Measurements from ENCODE around the gene SCAMP2. TPM values are rescaled to one million over a fixed set of nuclear protein-coding genes. Genes with fewer than 3 reads are reported as not detected.

SCAMP2 gene
- total and polyA plus RNA-seq, 2 of the 13 experiments (the other 11 are each of a cell fraction or from before 2014, with no cell fraction given), result 34.8 to 121 TPM

GRCh38 chr15:74889883-74890664 lies 16.9 kb upstream of the SCAMP2 start, which contains the start of gene MPI (continued):
- 0 out of 2 replicates have a peak, but pooled peaks have one; percentile 22 for TF ChIP-seq ZKSCAN8 (CRISPR knock-in tag; IDR thresholded peaks at IDR 0.05; ENCODE audit: borderline replicate concordance)
- peak; percentile 48 for TF ChIP-seq ZNF768 (CRISPR knock-in tag; IDR thresholded peaks at IDR 0.05)
- TF ChIP-seq ZNF101 (CRISPR knock-in tag; IDR thresholded peaks at IDR 0.05; ENCODE audit: borderline replicate concordance, low read depth), result no peak
- TF ChIP-seq ZNF75D (CRISPR knock-in tag; IDR thresholded peaks at IDR 0.05; ENCODE audit: borderline replicate concordance), result no peak
- no peak for TF ChIP-seq KDM1A (CRISPR knock-in tag; IDR thresholded peaks at IDR 0.05)
- 0 out of 2 replicates have a peak, but pooled peaks have one; percentile 11 for TF ChIP-seq HMG20B (CRISPR knock-in tag; conservative IDR thresholded peaks at IDR 0.05)
- peak; percentile 68; the same call in 1 of the 2 replicates for TF ChIP-seq HINFP (CRISPR knock-in tag; IDR thresholded peaks at IDR 0.05; ENCODE audit: low read depth)
- TF ChIP-seq PHF8 (CRISPR knock-in tag; IDR thresholded peaks at IDR 0.05), result peak; percentile 98
- no peak for TF ChIP-seq SRSF9 (IDR thresholded peaks at IDR 0.05; ENCODE audit: borderline replicate concordance, insufficient read depth, low read depth, low read length, poor library complexity, severe bottlenecking)
- TF ChIP-seq MYPOP (CRISPR knock-in tag; IDR thresholded peaks at IDR 0.05), result peak; percentile 85
- peak; percentile 84; the same call in 1 of the 2 replicates for TF ChIP-seq ZNF256 (CRISPR knock-in tag; conservative IDR thresholded peaks at IDR 0.05)
- no peak for TF ChIP-seq PAF1 (CRISPR knock-in tag; IDR thresholded peaks at IDR 0.05)
- peak; percentile 82; the same call in 1 of the 2 replicates for TF ChIP-seq ZNF580 (CRISPR knock-in tag; IDR thresholded peaks at IDR 0.05; ENCODE audit: borderline replicate concordance, low read depth)
- TF ChIP-seq MED8 (CRISPR knock-in tag; IDR thresholded peaks at IDR 0.05; ENCODE audit: insufficient replicate concordance), result peak; percentile 82
- TF ChIP-seq IKZF5 (CRISPR knock-in tag; IDR thresholded peaks at IDR 0.05), result peak; percentile 84
- no peak for TF ChIP-seq SP140L (CRISPR knock-in tag; IDR thresholded peaks at IDR 0.05; ENCODE audit: borderline replicate concordance)
- TF ChIP-seq DRAP1 (CRISPR knock-in tag; IDR thresholded peaks at IDR 0.05), result peak; percentile 93
- 0 out of 2 replicates have a peak, but pooled peaks have one; percentile 35 for TF ChIP-seq PRMT3 (CRISPR knock-in tag; IDR thresholded peaks at IDR 0.05; ENCODE audit: borderline replicate concordance, low read depth)
- peak; percentile 84 for TF ChIP-seq GATAD1 (CRISPR knock-in tag; IDR thresholded peaks at IDR 0.05)
- TF ChIP-seq ZNF503 (CRISPR knock-in tag; IDR thresholded peaks at IDR 0.05), result no peak
- TF ChIP-seq ZNF343 (CRISPR knock-in tag; IDR thresholded peaks at IDR 0.05), result no peak
- TF ChIP-seq HNF4G (IDR thresholded peaks at IDR 0.05; ENCODE audit: borderline replicate concordance, low read depth, low read length), result no peak
- TF ChIP-seq HNF4G (CRISPR knock-in tag; IDR thresholded peaks at IDR 0.05; ENCODE audit: borderline replicate concordance, low read depth), result 0 out of 2 replicates have a peak, but pooled peaks have one; percentile 40

Data from HepG2 (cell line).